Erythroblast (primary cell): Measurements from ENCODE around the gene CLTCL1.

Experiments used
- DNase-seq, 2 experiments: peaks; one replicate each; lab custom pipeline; 2025; lab: John Stamatoyannopoulos, UW
- GATA1 ChIP-seq: IDR thresholded peaks from 2 replicates; pipeline ENCODE4 v1.6.1; 2011; ENCODE audit warnings: low read depth, mild to moderate bottlenecking, control low read depth, low read length, moderate library complexity
- POLR2A ChIP-seq: IDR thresholded peaks from 2 replicates; pipeline ENCODE4 v1.6.1; 2011; ENCODE audit warnings: mild to moderate bottlenecking, low read length

The CLTCL1 gene

GRCh38 chr22:19134874-19135273 lies 156.6 kb downstream of the CLTCL1 start:
- no peak for DNase-seq
- TF ChIP-seq POLR2A (no peak), GATA1 (no peak)

GRCh38 chr22:19134176-19134831 lies 157.2 kb downstream of the CLTCL1 start:
- DNase-seq = no peak
- TF ChIP-seq POLR2A = no peak
- TF ChIP-seq GATA1 = no peak

- DNase-seq = no peak
- TF ChIP-seq POLR2A = no peak
- no peak for TF ChIP-seq GATA1
Observed at GRCh38 chr22:19133561-19133960, 158.0 kb downstream of the CLTCL1 start.

GRCh38 chr22:19132693-19133400 lies 158.7 kb downstream of the CLTCL1 start:
- no peak for TF ChIP-seq GATA1
- no peak for TF ChIP-seq POLR2A

GRCh38 chr22:19132153-19132552 lies 159.4 kb downstream of the CLTCL1 start:
- TF ChIP-seq GATA1 = no peak
- no peak for TF ChIP-seq POLR2A
- no peak for DNase-seq

More at GRCh38 chr22:19132693-19133400, 158.7 kb downstream of the CLTCL1 start:
- DNase-seq = no peak

- no peak for DNase-seq
- TF ChIP-seq GATA1 = no peak
- TF ChIP-seq POLR2A = no peak
Observed at GRCh38 chr22:19131685-19132015, 159.9 kb downstream of the CLTCL1 start.

- DNase-seq = no peak
- TF ChIP-seq POLR2A (no peak), GATA1 (no peak)
Observed at GRCh38 chr22:19130959-19131684, 160.4 kb downstream of the CLTCL1 start, which contains the start of gene TSSK2. Gene TSSK2, plus strand, starts transcription at chr22:19131308. Its CDS starts 92 bp downstream, at chr22:19131400.

GRCh38 chr22:19129871-19130270 lies 161.6 kb downstream of the CLTCL1 start:
- TF ChIP-seq POLR2A = no peak
- no peak for TF ChIP-seq GATA1
- no peak for DNase-seq
